ENCODE measurements around the gene CRACR2A.

- TF ChIP-seq SIN3A (IDR thresholded peaks at IDR 0.05; ENCODE audit: borderline replicate concordance, insufficient read depth, low read length) (no peak), POLR2AphosphoS5 (IDR thresholded peaks at IDR 0.05; ENCODE audit: low read depth, low read length) (no peak), TAF1 (IDR thresholded peaks at IDR 0.05; ENCODE audit: borderline replicate concordance, insufficient read depth, low read length) (no peak)
These were observed 4.8 kb downstream of the CRACR2A start for GRCh38 chr12:3747976-3748619.
